ENCODE measurements around the gene TAGLN.

GRCh38 chr11:117219995-117220394 lies 20.8 kb downstream of the TAGLN start:
- TF ChIP-seq CTCF (conservative IDR thresholded peaks at IDR 0.05) = no peak
- TF ChIP-seq EZH2 (IDR thresholded peaks at IDR 0.05; ENCODE audit: low read depth) = no peak
